ENCODE data around the gene UVRAG. TPM values are rescaled to one million over a fixed set of nuclear protein-coding genes. Genes with fewer than 3 reads are reported as not detected.

Gene UVRAG
- total and polyA plus RNA-seq, 2 of the 13 experiments (the other 11 are each of a cell fraction or from before 2014, with no cell fraction given), result 9.7 to 17.3 TPM

DNA sequence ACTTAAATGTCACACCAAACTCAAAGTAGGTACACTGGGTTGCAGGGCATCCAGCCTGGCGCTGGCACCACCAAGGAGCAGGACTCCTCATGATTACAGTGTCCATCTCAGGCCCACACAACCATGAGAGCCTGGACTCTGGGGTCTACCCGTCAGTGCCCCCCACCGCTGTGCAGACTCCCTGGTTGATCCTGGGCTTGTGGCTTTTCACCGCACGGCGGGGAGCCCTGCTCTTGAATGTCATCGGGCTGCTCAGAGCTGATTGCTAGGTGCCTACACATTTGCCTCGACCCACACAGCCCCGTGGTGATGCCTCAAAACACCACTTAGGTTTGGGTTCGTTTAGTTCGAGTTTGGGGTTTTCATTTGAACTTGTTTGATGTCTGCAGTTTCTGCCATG, 328.3 kb downstream of the UVRAG start (continued):
- no peak for TF ChIP-seq PTBP1 (IDR thresholded peaks at IDR 0.05; ENCODE audit: low read depth, low read length, poor library complexity, severe bottlenecking)
- TF ChIP-seq, protein P1, sequence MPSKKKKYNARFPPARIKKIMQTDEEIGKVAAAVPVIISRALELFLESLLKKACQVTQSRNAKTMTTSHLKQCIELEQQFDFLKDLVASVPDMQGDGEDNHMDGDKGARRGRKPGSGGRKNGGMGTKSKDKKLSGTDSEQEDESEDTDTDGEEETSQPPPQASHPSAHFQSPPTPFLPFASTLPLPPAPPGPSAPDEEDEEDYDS (CRISPR knock-in tag; IDR thresholded peaks at IDR 0.05), result no peak

GRCh38 chr11:76147106-76147740, 332.2 kb downstream of the UVRAG start:
- CTCF ChIA-PET (ENCODE audit: low intra/inter-chr PET ratio, low total read pairs), result no interaction called here
- in situ Hi-C loops (cut with HindIII; ENCODE audit: extremely low pct_ligation_motif_present, low pct_unique_long_range_greater_than_20kb), result loop anchor here (10.0 kb wide), 1 partner anchor 58 kb away; the partner anchor contains the start of gene WNT11
- Histone ChIP-seq H3K9me3 (ENCODE audit: low read length) (no peaks in the 10 kb centered on the region), H3K4me1 (ENCODE audit: insufficient read depth, low read length) (peaks cover 49% of the 10 kb centered on the region), H3K9ac (ENCODE audit: insufficient read depth, low read depth, low read length) (no peak overlapping the region), H3K4me3 (replicated peaks in 1 of 3; ENCODE audit: insufficient read depth in 1 of 3, low read depth in 2 of 3, low read length in 3 of 3) (no peak overlapping the region), H3K27ac (ENCODE audit: extremely low read length, insufficient read depth, low read length) (no peak overlapping the region), H4K20me1 (ENCODE audit: insufficient read depth, low read length) (no peaks in the 10 kb centered on the region), H3K4me2 (ENCODE audit: low read depth, low read length) (peak overlapping the region; percentile 36; the same call in 1 of the 2 replicates), H3K36me3 (replicated peaks in 1 of 2; ENCODE audit: control insufficient read depth in 1 of 2, insufficient read depth in 2 of 2, low read length in 2 of 2) (peaks cover 0 to 7% of the 10 kb centered on the region in 2 experiments; a peak in 2 of 5 replicates), H3K27me3 (ENCODE audit: control insufficient read depth in 1 of 2, insufficient read depth in 2 of 2, low read length in 2 of 2) (no peaks in the 10 kb centered on the region), H2AFZ (ENCODE audit: low read length) (no peak overlapping the region), H3K79me2 (ENCODE audit: insufficient read depth, low read length) (no peaks in the 10 kb centered on the region)
- POLR2A ChIA-PET, result no interaction called here
- 40% methylated on average over 12 of the region's 14 CpGs for WGBS (ENCODE audit: low lambda C conversion rate)
- FAIRE-seq (no peak), DNase-seq (ENCODE audit: low spot score) (no peak), ATAC-seq (no peak)
- BruUV-seq (replicated peaks), result no TSS peak
- intact Hi-C loops (cut with micrococcal nuclease; ENCODE audit: unreplicated experiment), result no loop called here
- TF ChIP-seq SRSF1 (optimal IDR thresholded peaks at IDR 0.05; ENCODE audit: low read depth, low read length) (no peak), PHF21A (CRISPR knock-in tag; IDR thresholded peaks at IDR 0.05) (no peak), NFIC (IDR thresholded peaks at IDR 0.05; ENCODE audit: low read length) (no peak), ZNF768 (CRISPR knock-in tag; IDR thresholded peaks at IDR 0.05) (peak; percentile 91), ZFYVE20 (CRISPR knock-in tag; IDR thresholded peaks at IDR 0.05; ENCODE audit: borderline replicate concordance, low read depth) (no peak), FIP1L1 (IDR thresholded peaks at IDR 0.05; ENCODE audit: borderline replicate concordance, insufficient read depth, low read depth, low read length) (no peak), ZNF317 (CRISPR knock-in tag; IDR thresholded peaks at IDR 0.05) (no peak)
- TF ChIP-seq, protein P2, sequence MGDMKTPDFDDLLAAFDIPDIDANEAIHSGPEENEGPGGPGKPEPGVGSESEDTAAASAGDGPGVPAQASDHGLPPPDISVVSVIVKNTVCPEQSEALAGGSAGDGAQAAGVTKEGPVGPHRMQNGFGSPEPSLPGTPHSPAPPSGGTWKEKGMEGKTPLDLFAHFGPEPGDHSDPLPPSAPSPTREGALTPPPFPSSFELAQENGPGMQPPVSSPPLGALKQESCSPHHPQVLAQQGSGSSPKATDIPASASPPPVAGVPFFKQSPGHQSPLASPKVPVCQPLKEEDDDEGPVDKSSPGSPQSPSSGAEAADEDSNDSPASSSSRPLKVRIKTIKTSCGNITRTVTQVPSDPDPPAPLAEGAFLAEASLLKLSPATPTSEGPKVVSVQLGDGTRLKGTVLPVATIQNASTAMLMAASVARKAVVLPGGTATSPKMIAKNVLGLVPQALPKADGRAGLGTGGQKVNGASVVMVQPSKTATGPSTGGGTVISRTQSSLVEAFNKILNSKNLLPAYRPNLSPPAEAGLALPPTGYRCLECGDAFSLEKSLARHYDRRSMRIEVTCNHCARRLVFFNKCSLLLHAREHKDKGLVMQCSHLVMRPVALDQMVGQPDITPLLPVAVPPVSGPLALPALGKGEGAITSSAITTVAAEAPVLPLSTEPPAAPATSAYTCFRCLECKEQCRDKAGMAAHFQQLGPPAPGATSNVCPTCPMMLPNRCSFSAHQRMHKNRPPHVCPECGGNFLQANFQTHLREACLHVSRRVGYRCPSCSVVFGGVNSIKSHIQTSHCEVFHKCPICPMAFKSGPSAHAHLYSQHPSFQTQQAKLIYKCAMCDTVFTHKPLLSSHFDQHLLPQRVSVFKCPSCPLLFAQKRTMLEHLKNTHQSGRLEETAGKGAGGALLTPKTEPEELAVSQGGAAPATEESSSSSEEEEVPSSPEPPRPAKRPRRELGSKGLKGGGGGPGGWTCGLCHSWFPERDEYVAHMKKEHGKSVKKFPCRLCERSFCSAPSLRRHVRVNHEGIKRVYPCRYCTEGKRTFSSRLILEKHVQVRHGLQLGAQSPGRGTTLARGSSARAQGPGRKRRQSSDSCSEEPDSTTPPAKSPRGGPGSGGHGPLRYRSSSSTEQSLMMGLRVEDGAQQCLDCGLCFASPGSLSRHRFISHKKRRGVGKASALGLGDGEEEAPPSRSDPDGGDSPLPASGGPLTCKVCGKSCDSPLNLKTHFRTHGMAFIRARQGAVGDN (CRISPR knock-in tag; IDR thresholded peaks at IDR 0.05), result peak; percentile 32

Measured in HepG2 (cell line).